Body of pancreas (tissue), 2 donors: ENCODE measurements around the gene MEP1A. TPM values are rescaled to one million over a fixed set of nuclear protein-coding genes. Genes with fewer than 3 reads are reported as not detected.

Experiments
- total RNA-seq, 2 donors: library from RNA; depleted of rRNA; stranded (reverse); fragments of >200 nt; gene quantifications; one replicate each; pipeline ENCODE4 v1.1.0, GENCODE V29; 2016

MEP1A gene
- total RNA-seq, 2 donors from 2014 or later, result not detected

Other genes with a start within 250 kb of the MEP1A start
- gene CYP39A1, start 140.6 kb upstream of the MEP1A start, total RNA-seq, result 1 to 10 TPM; 6.0 to 6.3 TPM
- 10 to 100 TPM; 24.1 to 36.8 TPM for gene SLC25A27, start 140.4 kb upstream of the MEP1A start, total RNA-seq
- gene TDRD6, start 105.5 kb upstream of the MEP1A start, total RNA-seq, result under 1 TPM; 0.66 to 0.78 TPM
- under 1 TPM in 1 of 2 donors, not detected in 1; 0.78 TPM for gene PLA2G7, start 58.0 kb upstream of the MEP1A start, total RNA-seq
- not detected for gene ANKRD66, start 46.5 kb upstream of the MEP1A start, total RNA-seq
- 1 to 10 TPM; 4.9 to 6.5 TPM for gene ADGRF5, start 128.5 kb downstream of the MEP1A start, total RNA-seq
- gene ADGRF1, start 248.9 kb downstream of the MEP1A start, total RNA-seq, result under 1 TPM in 1 of 2 donors, not detected in 1; 0.52 TPM